ENCODE measurements around the gene COA3.
"Not testable (repeated sequence)": the region's sequence is repeated elsewhere in the genome, so short reads cannot be mapped to it uniquely, and the experiment has no call there.

The COA3 gene

GRCh38 chr17:42781639-42782165 is 16.8 kb downstream of the COA3 start:
- DNase-seq (ENCODE audit: low read depth) = no peak

DNA sequence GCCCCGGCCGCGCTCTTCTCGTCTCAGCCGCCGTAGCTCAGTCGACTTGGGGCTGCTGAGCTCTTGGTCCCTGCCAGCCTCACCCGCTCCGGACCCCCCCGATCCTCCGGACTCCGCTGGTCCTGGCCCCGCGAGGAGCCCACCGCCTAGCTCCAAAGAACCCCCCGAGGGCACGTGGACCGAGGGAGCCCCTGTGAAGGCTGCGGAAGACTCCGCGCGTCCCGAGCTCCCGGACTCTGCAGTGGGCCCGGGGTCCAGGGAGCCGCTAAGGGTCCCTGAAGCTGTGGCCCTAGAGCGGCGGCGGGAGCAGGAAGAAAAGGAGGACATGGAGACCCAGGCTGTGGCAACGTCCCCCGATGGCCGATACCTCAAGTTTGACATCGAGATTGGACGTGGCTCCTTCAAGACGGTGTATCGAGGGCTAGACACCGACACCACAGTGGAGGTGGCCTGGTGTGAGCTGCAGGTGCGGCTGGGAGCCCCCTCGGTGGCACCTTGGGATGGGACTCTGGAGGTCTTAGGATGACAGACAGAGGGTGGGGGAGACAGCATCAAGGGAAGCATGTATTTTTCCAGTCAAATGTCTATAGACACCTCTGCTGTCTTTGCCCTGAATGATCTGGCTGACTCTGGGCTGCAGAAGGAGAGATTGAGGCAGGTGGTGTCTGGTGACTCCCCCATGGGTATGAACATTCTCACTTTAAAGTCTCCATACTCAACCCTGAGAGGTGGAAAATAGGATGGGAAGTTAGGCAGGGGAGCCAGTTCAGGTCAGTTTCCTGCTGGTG is 17.5 kb downstream of the COA3 start:
- no peak for DNase-seq (ENCODE audit: low read depth)

- no peak for DNase-seq (ENCODE audit: low read depth)
These were observed 18.3 kb downstream of the COA3 start, which contains the start of gene WNK4 for GRCh38 chr17:42779936-42780850. WNK4 (plus strand) TSS chr17:42780610; CDS start chr17:42780699, 89 bp downstream.

DNA sequence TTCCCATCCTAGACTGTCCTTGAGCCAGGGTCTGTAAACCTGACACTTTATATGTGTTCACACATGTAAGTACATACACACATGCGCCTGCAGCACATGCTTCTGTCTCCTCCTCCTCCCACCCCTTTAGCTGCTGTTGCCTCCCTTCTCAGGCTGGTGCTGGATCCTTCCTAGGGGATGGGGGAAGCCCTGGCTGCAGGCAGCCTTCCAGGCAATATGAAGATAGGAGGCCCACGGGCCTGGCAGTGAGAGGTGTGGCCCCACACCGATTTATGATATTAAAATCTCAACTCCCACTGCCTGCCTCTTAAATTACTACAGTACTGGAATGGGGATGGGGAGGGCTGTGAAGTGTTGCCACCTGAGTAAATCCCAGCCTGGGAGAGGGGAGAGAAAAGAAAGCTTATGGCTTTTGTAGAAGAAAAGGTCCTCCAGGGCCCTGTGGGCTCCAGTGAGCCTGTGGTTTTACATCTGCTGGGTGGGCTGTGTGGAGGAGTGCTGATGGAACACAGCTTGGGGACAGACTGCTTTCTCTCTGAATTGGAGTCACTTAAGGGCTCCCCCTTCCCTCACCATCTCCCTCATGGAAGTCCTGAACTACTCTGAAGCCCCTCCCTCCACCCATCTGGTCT is 19.1 kb downstream of the COA3 start:
- DNase-seq (ENCODE audit: low read depth) = no peak

DNA sequence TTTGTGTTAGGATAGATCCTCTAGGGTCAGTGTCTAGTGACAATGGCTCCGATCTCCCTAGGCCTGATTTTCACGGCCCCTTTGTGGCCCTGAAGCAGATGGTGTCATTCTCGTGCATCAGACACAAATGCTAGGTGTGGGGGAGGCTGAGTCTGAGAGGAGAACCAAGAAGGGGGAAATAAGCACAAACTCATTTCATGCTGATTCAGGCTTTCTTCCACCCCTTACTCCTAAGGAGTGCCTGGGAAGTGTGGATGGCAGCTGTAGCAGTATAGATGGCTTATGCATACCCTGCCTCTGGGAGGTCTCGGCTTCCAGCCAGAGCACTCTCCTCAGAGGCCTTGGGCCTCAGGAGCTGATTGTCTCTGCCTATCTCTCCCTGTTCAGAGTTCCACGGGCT is 19.9 kb downstream of the COA3 start:
- DNase-seq (ENCODE audit: low read depth) = no peak

GRCh38 chr17:42775534-42776098 is 22.9 kb downstream of the COA3 start:
- DNase-seq (ENCODE audit: low read depth) = no peak

DNA sequence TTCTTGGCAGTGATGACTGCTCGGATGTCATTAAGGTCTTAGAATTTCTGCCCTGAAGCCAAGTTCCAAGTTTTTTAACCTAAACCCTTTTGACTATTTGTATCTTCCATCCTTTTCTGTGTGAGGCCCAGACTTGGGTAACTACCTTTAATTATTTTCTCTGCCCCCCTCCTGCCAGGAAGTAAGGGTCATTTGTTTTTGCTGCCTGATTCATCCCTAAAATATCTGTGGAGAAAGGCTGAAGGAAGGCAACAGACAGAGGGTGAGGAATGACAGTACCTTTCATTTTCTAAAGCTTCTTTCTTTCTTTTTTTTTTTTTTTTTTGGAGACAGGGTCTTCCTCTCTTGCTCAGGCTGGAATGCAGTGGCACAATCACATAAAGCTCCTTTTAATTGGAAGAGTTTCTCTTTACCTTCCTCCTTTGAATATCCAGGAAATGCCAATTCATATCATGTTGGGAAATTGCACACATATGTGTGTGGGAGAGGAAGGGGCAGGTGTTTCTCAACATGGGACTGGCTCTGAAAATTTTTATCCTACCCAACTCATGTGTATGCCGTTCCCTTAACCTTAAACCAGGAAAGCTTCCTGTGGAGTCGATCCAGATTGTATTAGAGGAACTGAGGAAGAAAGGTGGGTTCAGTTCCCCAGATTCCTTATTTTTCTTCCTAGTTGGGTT is 24.3 kb downstream of the COA3 start:
- DNase-seq (ENCODE audit: low read depth) = no peak

- peak; percentile 53 for DNase-seq (ENCODE audit: low read depth)
These were observed 25.0 kb downstream of the COA3 start, which contains the start of gene VPS25 for GRCh38 chr17:42773290-42774035. VPS25 (plus strand) TSS chr17:42773449; CDS start chr17:42773476, 27 bp downstream.

DNA sequence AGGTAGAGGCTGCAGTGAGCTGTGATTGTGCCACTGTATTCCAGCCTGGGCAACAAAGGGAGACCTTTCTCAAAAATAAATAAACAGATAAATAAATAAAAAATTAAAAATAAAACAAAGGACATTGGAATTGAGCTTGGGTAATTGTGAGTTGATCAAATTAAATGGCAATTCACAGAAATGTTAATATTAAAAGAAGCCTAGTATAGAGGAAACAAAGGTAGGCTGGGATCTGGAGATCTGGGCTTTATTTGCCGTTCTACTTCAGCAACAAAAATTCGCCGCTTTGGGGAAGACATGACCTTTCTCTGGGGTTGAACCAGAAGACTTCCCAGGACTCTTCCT is 25.6 kb downstream of the COA3 start:
- no peak for DNase-seq (ENCODE audit: low read depth)

GRCh38 chr17:42769964-42770363 is 28.5 kb downstream of the COA3 start:
- DNase-seq (ENCODE audit: low read depth) = not testable (repeated sequence)

GRCh38 chr17:42768006-42768405 is 30.5 kb downstream of the COA3 start:
- DNase-seq (ENCODE audit: low read depth) = not testable (repeated sequence)

DNA sequence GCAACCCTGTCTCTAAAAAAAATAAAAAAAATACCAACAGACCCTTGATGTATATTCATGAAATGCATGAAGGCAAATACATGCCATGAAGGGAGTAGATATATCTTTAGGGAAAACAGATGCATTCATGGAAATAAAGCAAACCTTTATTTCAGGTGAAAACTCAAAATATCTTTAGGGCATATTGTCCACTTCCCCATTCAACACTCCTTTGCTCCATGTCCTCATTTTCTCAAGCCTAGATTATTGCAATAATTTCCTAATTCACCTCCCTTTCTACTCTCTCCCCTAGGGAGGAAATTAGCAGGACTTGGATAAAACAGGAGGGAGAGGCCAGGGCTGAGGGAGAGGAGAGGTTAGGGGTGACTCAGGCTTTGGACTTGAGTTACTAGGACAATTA is 31.0 kb downstream of the COA3 start:
- DNase-seq (ENCODE audit: low read depth) = no peak

GRCh38 chr17:42766124-42766523 is 32.4 kb downstream of the COA3 start:
- no peak for DNase-seq (ENCODE audit: low read depth)

GRCh38 chr17:42761638-42762037 is 36.9 kb downstream of the COA3 start:
- DNase-seq (ENCODE audit: low read depth) = no peak

- DNase-seq (ENCODE audit: low read depth) = no peak
These were observed 37.6 kb downstream of the COA3 start, which contains the start of gene RAMP2 for GRCh38 chr17:42760652-42761581. RAMP2 (plus strand) TSS chr17:42761227; CDS start chr17:42761262, 35 bp downstream.

DNA sequence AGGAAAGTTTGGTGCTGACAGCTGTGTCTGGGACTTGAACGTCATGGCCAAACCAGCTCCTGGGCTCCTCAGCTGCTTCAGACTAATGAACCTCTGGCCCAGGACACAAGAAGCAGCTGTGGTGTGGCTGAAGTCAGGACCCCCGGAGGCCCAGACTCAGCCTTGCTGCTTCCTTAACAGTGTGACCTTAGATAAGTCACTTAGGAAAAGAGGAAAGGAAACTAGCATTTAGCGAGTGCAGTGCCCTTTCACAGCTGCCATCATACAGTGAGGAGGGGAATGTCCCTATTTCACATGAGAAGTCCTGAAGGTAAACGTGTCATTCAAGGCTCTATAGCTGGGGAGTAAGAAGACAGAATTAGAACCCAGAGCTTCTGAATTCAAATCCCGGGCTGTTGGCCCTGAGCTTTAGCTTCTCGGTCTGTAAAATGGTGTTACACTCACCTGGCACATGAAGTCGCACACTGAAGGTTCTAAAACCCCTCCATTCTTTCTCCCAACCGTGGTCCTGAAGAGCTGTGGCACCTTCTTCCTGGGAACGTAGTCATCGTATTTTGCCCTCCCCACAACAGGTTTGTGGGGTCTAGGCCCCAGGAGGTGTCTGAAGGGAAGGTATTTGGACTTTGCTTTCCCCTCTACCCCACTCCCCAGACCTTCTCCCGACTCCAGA is 38.4 kb downstream of the COA3 start:
- no peak for DNase-seq (ENCODE audit: low read depth)

GRCh38 chr17:42754782-42755181 is 43.7 kb downstream of the COA3 start:
- DNase-seq (ENCODE audit: low read depth) = no peak

DNA sequence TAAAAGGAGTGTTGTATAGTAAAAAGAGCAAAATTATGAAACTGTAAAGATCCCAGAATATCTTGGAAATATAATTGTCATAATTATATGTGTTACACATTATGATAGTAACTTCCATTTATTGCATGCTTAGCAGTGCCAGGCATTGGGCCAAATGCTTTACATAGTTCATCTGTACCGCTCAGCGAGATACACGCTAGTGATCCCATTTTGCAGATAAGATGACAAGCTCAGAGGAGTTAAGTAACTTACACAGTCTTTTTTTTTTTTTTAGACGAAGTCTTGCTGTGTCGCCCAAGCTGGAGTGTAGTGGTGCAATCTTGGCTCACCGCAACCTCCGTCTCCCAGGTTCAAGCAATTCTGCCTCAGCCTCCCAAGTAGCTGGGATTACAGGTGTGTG is 46.9 kb downstream of the COA3 start:
- DNase-seq (ENCODE audit: low read depth) = no peak

All from T-helper 22 cell (primary cell).